Stomach (tissue), 9 donors: Measurements from ENCODE around the gene SPTLC1. TPM values are rescaled to one million over a fixed set of nuclear protein-coding genes. Genes with fewer than 3 reads are reported as not detected.
"Not testable (repeated sequence)": the region's sequence is repeated elsewhere in the genome, so short reads cannot be mapped to it uniquely, and the experiment has no call there.

Experiments used
- DNase-seq, 2 donors: peaks; one replicate each; pipeline versions ENCODE4 v3.0.0 to v3.0.0-alpha.2; 2013 to 2019
- H3K27ac ChIP-seq, 5 donors: fragments of 200-600 bp in 4 of 5; sonication (generic) in 4 of 5; one replicate each; pipeline ENCODE4 v1.5.1; 2013 to 2019; ENCODE audit warnings: mild to moderate bottlenecking in 1 of 5, moderate library complexity in 1 of 5
- H3K27me3 ChIP-seq, 3 donors: fragments of 200-600 bp; sonication (generic); one replicate each; pipeline ENCODE4 v1.5.1; 2017 to 2019; ENCODE audit warnings: mixed run types in 1 of 3
- H3K36me3 ChIP-seq, 4 donors: fragments of 200-600 bp; sonication (generic); 1 replicate in 3 of 4; 2 replicates in 1 of 4; pipeline ENCODE4 v1.5.1; 2016 to 2019
- H3K4me1 ChIP-seq, 4 donors: fragments of 200-600 bp; sonication (generic); one replicate each; pipeline ENCODE4 v1.5.1; 2016 to 2019
- H3K4me3 ChIP-seq, 4 donors: fragments of 200-600 bp; sonication (generic) in 3 of 4; one replicate each; pipeline ENCODE4 v1.5.1; 2016 to 2019; ENCODE audit warnings: mild to moderate bottlenecking in 1 of 4
- H3K9me3 ChIP-seq, 4 donors: fragments of 200-600 bp; sonication (generic); one replicate each; pipeline ENCODE4 v1.5.1; 2016 to 2019
- CTCF ChIP-seq, 7 experiments: fragments of 450-650 bp in 4 of 7; fragments of 200-600 bp in 3 of 7; sonication (generic) in 3 of 7; IDR thresholded peaks; one replicate each; pipeline ENCODE4 v1.5.1; 2016 to 2019; ENCODE audit warnings: antibody characterized with exemption in 7 of 7, control low read depth in 2 of 7, mild to moderate bottlenecking in 1 of 7
- EP300 ChIP-seq: sonication (generic); formaldehyde crosslinking; IDR thresholded peaks from one replicate; pipeline ENCODE4 v1.6.1; 2017; ENCODE audit warnings: antibody characterized with exemption
- POLR2A ChIP-seq, 4 donors: fragments of 450-650 bp; IDR thresholded peaks; one replicate each; pipeline ENCODE4 v1.6.1; 2016; ENCODE audit warnings: antibody characterized with exemption in 4 of 4, control low read depth in 2 of 4, mild to moderate bottlenecking in 1 of 4, moderate library complexity in 1 of 4
- POLR2AphosphoS5 ChIP-seq, 3 donors: sonication (generic); formaldehyde crosslinking; IDR thresholded peaks; one replicate each; pipeline ENCODE4 v1.6.1; 2016; ENCODE audit warnings: antibody characterized with exemption in 3 of 3
- WGBS, 5 donors: extraction: QIAGEN DNeasy Blood & Tissue Kit in 3 of 5; methylation state at CpG; one replicate each; pipeline versions ENCODE4 v1.1.5 to v1.1.7; 2013 to 2018; 5-methylcytosine and 5-hydroxymethylcytosine counted together
- intact Hi-C: fragments of 100-400 bp; cut with DNase I; formaldehyde crosslinking; loops from one replicate; pipeline ENCODE4 v1.15.1; 2023; ENCODE audit warnings: low total_unique reads
- polyA plus RNA-seq, 3 donors: library from polyadenylated mRNA; stranded (reverse); fragments of 200-250 nt; gene quantifications; one replicate each; pipeline ENCODE4 v1.2.3, GENCODE V29; 2013
- total RNA-seq, 5 donors: library from RNA; depleted of rRNA; stranded (reverse); fragments of >200 nt; gene quantifications; one replicate each; pipeline versions ENCODE4 v1.1.0 to v1.2.3, GENCODE V29; 2014 to 2016
- donor health status: healthy with polysubstance abuse.
- donor health status: Bipolar disorder and iron deficiency.
- donor health status: healthy.

The SPTLC1 gene
- total and polyA plus RNA-seq, 8 donors: 14.4 to 157 (median 49.2) TPM

- H3K27me3 ChIP-seq: peaks cover 0 to 8% (median 0%) of the 10 kb centered on the region in 3 donors
- TF ChIP-seq POLR2A (IDR thresholded peaks at IDR 0.05) (no peak), EP300 (no peak), CTCF (IDR thresholded peaks at IDR 0.05) (no peak), POLR2AphosphoS5 (IDR thresholded peaks at IDR 0.05) (no peak)
- peak overlapping the region in 4 of 5 donors; percentile 20 to 61 (median 46) for H3K27ac ChIP-seq
- H3K4me3 ChIP-seq: no peak overlapping the region
- peaks cover 0 to 18% (median 12%) of the 10 kb centered on the region in 4 donors for H3K4me1 ChIP-seq
- H3K9me3 ChIP-seq: no peaks in the 10 kb centered on the region
- intact Hi-C loops: no loop called here
- H3K36me3 ChIP-seq: no peaks in the 10 kb centered on the region
- DNase-seq: peak in 1 of 2 donors; percentile 67
- 16 to 21% (median 19%) methylated on average over 16 to 21 of the region's 21 CpGs for WGBS, 5 donors
Measured at GRCh38 chr9:92147030-92147851, 32.0 kb upstream of the SPTLC1 start.

GRCh38 chr9:92146610-92147009 lies 31.4 kb upstream of the SPTLC1 start:
- Histone ChIP-seq H3K4me3 (no peak overlapping the region), H3K27ac (peak overlapping the region in 3 of 5 donors; percentile 42 to 61 (median 49)), H3K4me1 (peaks cover 0 to 15% (median 12%) of the 10 kb centered on the region in 4 donors), H3K9me3 (no peaks in the 10 kb centered on the region), H3K36me3 (no peaks in the 10 kb centered on the region), H3K27me3 (peaks cover under 1 to 14% (median 4%) of the 10 kb centered on the region in 3 donors)
- peak in 1 of 2 donors; percentile 32 for DNase-seq
- 48 to 72% (median 54%) methylated on average over 3 of the region's 3 CpGs for WGBS, 5 donors
- TF ChIP-seq POLR2A (IDR thresholded peaks at IDR 0.05) (no peak), POLR2AphosphoS5 (IDR thresholded peaks at IDR 0.05) (no peak), EP300 (no peak), CTCF (IDR thresholded peaks at IDR 0.05) (no peak)
- intact Hi-C loops: no loop called here

- intact Hi-C loops: not testable (repeated sequence)
- WGBS, 5 donors: 88 to 98% (median 95%) methylated on average over 3 of the region's 3 CpGs
- H3K4me1 ChIP-seq: peaks cover 7 to 24% (median 21%) of the 10 kb centered on the region in 4 donors
Measured at GRCh38 chr9:92145784-92146183, 30.6 kb upstream of the SPTLC1 start.

GRCh38 chr9:92142329-92142728 lies 27.1 kb upstream of the SPTLC1 start:
- peaks cover 4 to 36% (median 11%) of the 10 kb centered on the region in 3 donors for H3K27me3 ChIP-seq
- no peaks in the 10 kb centered on the region for H3K36me3 ChIP-seq
- TF ChIP-seq CTCF (IDR thresholded peaks at IDR 0.05) (no peak), EP300 (no peak), POLR2AphosphoS5 (IDR thresholded peaks at IDR 0.05) (no peak), POLR2A (IDR thresholded peaks at IDR 0.05) (no peak)
- peaks cover 12 to 37% (median 30%) of the 10 kb centered on the region in 4 donors for H3K4me1 ChIP-seq
- no peak for DNase-seq
- intact Hi-C loops: no loop called here
- 77 to 89% (median 87%) methylated on average over 6 to 8 of the region's 8 CpGs for WGBS, 5 donors
- H3K27ac ChIP-seq: no peak overlapping the region
- no peak overlapping the region for H3K4me3 ChIP-seq
- H3K9me3 ChIP-seq: no peaks in the 10 kb centered on the region

More at GRCh38 chr9:92145784-92146183, 30.6 kb upstream of the SPTLC1 start:
- H3K36me3 ChIP-seq, H3K27ac ChIP-seq, DNase-seq, H3K9me3 ChIP-seq, H3K4me3 ChIP-seq: not testable (repeated sequence)
- H3K27me3 ChIP-seq: peaks cover 4 to 23% (median 11%) of the 10 kb centered on the region in 3 donors
